DMS153 (cell line): ENCODE data around the gene CTNNA3.

ENCODE experiments used
- DNase-seq: peaks from one replicate; lab custom pipeline; 2025; lab: John Stamatoyannopoulos, UW

CTNNA3 gene

DNA sequence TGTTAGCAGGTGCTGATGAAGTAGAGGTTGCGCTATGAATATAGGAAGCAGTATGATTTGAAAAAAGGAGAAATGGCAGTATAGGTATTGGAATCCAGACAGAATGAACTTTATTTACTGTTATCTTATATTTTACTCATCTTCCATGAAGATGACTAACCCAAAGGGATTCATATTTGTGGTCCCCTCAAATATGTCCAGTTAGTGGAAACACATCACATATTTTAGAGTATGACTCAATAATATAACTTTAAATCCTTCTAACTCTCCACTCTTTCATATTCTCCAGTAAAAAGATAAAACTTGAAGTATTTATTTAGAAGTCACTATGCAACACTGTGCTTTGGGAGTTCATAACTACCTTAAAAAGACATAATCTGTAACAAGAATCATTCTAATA, 1056.6 kb downstream of the CTNNA3 start:
- no peak for DNase-seq

DNA sequence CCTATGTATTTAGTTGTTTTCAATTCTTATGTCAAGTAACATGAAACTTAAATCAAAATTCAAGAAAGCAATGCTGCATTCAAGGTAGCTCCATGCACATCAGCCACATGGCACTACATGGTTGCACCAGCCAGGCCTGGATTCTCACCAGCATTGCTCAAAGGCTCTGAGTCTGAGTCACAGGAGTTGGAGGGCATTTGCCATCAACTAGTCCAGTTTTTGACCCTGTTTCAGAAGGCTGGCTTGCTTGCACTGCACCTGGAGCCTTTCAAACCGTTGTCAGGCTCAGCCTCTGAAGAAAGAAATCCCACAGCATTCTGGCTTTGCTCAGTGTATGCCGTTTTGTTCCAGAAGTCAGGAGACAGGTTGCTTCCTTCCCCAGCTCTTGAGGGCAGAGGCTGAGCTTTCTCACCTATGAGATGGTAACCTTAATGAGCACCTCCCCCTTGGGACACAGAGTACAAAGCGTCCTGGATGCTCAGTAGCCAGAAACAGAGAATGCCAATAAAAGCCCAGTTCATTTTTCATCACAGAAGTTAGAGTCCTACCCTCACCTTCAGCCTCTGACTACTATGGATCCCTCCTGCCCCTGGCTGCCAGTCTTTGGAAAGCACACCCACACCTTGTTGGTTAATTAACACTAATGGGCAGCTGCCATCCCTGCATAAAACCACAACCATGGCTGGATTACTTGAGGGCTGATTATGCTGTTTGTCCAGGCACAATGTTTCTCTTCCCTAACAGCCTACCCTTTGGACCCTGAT, 1058.5 kb downstream of the CTNNA3 start:
- DNase-seq: no peak

DNA sequence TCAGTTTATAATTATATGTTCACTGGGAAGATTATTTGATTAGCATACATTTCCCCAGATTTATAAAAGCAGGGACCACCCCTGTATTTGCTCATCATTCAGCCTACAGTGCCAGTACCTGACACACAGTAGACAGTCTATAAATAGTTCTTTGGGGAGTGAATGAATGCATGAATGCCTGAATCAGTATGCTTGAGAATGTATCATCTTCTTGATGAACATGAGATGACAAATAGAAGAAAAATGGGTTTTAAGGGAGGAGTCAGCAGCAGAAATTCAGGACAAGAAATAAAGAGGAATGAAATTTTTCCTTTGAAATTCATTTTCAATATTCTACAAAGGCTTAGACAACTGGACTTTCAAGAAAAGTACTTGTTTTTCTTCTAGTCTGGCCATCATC, 1066.0 kb downstream of the CTNNA3 start:
- DNase-seq: no peak

DNA sequence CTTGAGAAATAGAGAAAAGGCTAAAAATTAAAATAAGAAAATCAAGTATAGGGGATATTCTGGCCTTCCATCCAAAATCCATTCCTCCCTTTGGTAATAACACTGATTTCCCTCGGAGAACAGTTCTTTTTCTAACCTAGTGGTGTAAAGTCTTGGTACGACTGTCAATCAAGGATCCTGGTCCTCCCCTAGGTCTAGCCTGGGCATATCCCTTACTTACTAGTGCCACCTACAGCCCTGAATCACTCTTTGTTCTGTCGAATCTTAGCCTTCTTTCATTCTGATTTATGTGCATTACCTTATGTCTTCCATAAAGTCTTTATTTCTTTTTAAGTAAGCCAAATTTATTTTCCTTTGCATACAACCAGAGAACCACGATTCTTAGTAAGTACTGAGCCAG, 1068.8 kb downstream of the CTNNA3 start:
- no peak for DNase-seq

DNA sequence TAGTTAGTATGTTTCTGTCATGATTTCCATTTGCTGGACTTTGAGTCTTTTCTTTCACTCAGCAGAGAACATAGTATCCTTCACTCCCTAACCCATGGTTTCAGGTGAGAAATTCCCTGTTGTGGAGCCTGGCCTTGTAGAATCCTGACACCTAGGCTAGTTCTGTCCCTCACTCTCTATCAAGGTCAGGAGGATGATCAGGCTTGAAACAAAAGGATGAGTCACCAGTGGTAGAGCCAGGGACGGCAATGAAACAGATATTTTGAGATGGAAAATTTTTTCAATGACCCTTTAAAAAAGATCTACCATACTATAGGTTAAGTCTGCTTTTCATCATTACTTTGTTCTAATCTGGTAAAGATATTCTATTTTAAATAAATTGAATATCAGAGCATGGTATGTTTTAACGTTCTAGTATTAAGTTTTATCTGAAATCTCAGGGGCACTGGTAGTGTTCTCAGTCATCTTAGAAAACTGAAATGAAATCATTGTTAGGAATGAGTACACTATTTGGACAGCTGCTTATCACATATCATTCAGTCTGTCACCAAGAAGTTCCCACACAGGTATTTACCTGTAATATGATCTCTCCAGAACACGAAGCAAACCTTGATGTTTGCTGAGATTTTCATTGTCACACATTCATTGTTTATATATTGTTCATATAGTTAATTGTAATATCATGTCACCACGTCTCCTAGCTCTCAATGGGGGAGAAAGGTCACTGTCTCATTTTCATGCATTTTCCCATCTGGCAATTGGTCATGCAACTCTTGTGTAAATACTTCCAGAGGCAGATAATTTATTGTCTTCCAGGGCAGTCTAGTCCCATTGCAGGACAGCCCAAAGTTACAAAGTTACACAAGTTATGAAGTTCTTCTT, 1070.0 kb downstream of the CTNNA3 start:
- DNase-seq: no peak

DNA sequence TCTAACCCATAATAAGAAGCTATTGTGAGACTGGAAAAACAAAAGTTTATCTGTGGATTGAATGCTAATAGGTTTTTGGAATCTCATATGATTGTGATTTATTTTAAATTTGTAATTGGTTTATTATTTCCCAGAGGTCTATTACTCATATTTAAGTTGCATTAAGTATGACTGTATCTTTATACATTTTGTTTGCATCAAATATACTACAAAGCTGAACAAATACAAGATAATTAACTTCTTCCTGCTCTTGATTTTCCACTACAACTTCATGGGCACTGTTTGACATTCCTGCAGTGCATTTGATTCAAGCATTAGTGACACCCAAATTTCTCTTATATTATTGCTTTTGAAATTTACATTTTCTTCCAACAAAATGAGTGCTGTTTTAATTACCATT, 1073.9 kb downstream of the CTNNA3 start:
- no peak for DNase-seq

DNA sequence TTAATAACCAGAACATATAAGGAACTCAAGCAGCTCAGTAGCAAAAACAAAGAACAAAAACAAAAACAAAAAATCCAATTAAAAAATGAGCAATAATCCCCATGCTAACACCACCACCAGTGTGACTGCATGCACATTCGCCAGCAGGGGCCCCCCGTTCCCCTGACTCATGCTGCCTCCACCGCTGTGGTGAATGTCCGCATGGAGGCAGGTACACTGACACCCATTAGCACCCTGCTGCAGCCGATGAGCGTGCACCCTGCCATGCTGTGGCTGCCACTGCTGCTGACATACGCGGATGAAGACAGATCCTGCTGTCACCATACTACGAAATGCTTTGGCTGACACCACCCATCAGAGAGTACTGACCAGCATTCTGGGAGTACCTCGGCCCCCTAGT, 1091.8 kb downstream of the CTNNA3 start:
- no peak for DNase-seq

DNA sequence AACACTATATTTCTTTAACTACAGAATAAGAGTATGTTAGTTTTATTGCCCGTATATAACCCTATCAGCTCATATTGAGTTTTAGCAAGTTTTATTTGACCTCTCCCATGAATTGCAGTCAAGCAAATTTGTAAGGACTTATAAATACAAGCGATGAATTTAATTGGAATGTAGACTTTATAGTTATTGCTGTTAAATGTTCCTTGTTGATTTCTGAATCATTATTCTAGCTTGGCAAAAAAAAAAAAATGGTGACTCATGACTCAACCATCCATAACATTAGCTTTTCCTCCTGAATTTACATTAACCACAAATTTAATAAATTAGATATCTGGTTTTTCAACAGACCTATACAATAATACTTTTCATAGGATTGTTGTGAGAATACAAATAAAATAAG, 1104.1 kb downstream of the CTNNA3 start:
- DNase-seq: no peak

DNA sequence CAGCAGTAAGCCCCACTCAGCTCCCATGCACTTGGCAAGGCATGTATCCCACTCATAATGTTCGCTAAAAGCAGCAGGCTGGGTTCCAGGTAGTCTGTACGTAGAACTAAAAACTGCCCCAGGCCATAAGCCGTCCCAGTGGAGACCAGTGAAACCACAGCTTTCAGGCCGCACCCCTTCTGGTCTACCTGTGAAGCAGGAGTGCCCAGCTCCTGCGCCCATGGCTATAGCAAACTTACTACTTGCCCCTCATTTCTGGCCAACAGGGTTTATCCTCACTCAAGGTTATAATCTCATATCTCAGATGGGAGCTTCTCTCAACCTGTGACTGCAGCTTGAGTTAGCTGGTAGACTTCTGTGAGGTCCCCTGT, 1108.3 kb downstream of the CTNNA3 start:
- DNase-seq: no peak

DNA sequence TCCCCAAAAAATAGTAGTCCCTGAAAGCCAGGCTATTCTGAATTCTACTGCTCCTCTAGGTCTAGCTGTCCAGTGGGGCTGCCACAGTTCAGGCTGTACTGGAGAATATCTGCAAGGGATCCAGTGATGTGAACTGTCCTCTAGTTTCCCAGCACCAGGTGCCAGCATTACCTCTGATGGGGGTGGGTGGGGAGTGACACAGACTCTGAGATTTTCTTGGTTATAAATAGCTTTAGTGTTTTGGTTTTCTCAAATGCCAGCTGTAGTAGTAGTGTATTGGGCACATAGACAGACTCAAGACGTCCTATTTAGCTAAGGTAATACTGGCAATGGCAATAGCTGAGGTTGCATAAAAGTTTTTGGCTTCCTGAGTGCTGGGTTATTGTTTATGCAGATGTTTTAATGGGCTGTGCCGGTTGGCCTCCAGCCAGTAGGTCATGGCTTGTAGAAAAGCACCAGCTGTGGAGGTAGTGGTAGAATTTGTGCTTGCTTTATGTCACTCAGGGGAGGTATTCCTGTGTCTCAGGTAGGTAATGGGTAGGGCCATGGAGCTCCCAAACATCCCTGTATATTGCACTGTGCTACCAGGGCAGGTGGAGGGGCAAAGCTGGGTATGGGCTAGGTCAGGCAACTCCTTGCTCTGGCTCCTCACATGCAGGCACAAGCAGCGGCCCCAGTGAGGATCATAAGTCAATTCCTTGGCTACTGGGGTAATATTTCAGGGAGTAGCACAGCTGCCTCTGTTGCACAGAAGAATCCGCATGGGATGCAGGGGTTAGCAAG, 1108.9 kb downstream of the CTNNA3 start:
- no peak for DNase-seq

DNA sequence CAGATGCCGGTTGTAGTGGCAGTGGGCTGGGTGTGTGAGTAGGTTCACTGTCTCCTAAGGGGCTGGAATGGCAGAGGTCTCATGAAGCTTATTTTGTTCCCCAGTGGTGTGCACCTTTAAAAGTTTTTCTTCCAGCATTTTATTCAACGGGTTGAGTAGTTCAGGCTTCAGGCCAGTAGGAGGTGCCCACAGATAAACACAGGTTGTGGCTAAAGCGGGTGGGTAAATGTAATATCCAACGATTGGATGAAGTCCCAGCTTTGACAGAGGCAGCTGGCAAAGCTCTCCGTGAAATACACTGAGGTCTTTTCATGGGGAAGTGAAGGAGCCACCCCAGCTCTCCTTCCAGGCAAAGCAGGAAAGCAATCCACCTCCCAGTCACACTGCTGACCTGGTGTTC, 1109.9 kb downstream of the CTNNA3 start:
- DNase-seq: no peak

DNA sequence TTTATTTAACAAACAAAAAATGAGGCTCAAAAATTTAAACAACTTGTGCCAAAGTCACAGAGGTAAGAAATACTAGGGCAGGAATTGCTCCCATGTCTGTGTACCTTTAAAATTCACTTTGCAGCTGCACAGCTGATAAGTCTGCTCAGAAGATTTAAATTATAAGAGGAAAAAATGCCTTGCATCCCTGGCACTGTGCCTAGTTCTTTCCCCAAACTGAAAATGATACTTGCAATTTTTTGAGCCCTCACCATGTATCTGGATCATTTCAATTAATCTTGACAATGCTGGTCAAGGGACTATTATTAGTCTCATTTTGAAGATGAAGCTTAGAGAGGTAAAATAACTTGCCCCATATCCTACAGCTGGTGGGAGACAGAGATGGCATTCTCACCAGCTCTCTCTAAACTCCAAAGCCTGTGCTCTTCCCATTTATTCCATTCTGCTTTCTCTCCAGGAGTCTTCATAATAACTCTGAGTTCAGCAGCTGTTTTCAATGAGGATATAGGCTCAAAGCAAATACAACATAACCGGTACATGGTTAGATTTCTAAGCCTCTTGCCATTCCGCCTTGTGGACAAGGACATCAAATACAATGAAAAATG, 1120.6 kb downstream of the CTNNA3 start:
- DNase-seq: no peak

DNA sequence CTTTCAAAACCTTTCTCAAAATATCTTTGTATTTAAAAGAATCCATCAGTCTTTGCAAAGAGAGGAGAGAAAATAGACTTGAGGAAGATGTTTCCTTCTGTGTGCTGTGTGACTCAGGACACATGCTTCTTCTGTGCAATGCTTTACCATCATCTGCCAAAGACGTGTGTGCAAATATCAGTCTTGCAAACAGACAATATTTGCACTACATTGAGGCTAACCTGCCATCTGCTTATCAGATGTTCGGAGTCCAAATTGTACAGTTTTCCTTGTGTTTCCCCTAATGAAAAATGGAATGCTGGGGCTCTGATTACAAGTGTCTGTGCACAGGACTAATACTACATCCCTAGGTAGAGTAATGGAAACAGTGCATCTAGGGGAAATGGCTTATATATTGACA, 1123.3 kb downstream of the CTNNA3 start:
- DNase-seq: no peak

DNA sequence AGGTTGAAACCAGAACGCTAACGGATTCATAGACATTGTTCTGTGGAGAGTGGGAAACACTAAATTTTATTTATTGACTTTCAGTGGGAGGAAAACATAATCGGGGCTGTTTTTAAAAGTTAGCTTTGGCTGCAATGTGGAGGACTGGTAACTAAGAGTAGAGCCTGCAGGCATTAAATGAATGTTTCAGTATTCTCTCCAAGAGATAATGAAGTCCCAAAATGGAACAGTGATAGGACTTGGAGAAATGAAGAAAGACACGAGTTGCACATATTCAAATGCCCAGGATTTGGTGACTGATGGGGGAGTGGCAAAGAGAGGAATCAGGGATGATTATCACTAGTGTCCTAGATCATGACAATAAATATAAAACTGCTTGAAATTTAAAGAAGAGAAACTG, 1130.0 kb downstream of the CTNNA3 start:
- no peak for DNase-seq

DNA sequence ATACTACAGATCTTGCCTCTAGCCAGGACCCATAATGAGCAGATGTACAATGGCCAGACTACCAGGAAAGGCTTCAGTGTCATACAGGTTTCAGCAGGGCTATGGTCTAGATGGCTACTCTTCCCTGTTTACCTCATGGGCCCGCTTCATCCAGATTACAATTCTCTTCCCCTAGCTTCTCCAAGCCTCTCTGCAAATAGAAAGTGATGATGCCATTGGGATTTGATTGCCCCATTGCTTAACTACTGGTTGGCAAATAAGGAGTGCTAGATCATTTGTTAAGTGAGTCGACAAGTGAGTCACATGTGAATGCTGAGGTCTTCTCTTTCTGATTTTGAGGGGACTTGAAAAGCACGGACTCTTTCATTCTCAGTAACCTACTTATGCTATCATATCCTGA, 1131.7 kb downstream of the CTNNA3 start:
- DNase-seq: no peak

DNA sequence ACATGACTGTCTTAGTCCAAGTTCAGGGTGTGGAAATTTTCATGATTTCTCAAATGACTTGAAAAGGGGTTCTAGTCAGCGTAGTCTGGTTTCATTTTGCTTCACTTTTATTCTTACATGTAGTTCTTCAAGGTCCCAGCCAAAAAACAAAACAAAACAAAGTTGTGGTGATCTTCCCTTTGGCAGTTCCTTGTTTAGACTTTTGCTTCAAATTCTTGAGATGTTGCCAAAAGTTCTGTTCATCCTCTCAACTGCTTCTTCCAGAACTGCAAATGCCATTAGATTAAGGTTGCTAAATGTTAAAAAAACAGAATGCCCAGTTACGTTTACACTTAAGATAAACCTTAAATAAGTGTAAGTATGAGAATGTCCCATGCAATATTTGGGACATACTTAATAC, 1140.9 kb downstream of the CTNNA3 start:
- DNase-seq: no peak

DNA sequence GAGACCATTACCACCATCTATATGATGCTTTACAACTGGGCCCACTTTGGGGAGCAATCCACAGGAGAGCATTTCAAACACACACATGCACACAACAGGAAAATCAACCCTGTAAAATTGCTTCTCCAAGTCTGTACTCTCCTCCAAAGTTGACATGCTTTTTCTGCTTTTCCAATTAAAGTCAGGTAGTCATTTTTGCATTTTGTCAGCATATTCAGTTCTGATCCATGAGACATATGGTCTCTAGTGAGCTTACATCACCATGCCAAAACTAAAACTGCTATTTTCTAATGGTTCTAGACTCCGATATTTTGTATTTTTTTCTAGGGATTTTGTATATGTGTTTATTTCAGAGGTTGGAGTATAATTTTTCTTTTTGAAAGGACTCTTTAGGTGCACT, 1143.7 kb downstream of the CTNNA3 start:
- DNase-seq: no peak

DNA sequence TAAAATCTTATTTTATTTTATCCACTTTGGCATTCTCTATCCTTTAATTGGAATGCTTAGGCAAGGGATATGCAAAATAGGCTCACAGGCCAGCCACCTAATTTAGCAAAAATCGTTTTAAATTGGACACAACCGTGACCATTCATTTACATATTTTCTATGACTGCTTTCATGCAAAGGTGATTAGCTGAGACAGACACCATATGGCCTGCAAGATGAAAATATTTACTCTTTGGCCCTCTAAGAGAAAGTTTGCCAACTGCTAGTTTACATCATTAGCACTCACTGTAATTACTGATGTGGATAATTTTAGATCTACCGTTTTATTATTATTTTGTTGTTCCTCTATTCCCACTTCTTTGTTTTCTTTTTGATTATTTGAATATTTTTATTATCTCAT, 1145.6 kb downstream of the CTNNA3 start:
- no peak for DNase-seq

DNA sequence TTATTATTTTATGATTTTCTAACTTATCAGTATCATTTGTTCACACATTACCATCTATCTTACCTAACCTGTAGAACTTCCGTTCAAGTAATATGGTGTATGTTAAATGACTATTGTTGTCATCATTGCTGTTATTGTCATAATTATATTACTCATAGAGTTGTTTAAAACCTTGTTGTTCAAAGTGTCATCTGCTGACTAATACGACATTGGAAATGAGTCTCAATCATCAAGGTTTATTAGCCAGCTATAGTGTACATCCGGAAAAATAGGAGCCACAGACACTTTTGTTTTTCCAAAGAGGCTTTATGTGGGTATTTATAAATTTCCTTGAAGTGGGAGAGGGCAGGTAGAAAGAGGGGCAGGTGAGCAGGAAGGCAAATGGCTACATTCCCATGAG, 1157.1 kb downstream of the CTNNA3 start:
- DNase-seq: no peak

DNA sequence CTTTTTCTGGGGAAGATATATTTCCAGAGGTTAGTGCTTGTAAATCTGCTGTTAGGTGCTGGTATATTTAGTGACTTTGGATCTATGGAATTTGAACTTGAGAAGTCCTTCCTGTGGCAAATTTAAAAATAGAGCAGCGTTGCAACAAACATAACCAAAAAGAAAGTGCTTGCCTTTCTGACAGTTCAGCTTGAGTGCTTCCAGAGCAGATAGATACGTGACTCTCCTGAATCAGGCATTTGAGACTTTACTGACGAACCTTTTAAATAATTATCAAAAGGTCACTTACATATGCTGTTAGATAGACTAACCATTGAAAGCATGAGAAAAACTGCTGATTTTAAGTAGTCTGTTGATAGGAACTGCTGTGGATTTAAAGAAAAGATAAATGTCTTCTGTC, 1157.6 kb downstream of the CTNNA3 start:
- DNase-seq: no peak

DNA sequence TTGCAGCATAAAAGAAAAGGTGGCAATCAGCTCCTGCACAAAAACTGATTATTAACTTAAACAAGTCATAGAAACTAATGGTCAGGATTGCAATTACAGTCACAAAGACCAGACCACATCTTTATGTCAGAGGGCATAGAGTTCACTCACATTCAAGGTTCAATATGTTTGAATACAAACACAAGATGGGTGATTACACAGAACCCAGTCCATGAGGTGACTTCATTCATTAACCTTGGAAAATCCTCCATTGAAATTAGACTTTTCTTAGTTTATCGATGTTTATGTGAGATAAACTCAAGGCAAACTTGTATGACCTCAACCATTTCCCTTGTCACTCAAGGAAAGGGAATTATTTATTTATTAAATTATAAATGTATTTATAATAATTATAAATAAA, 1158.8 kb downstream of the CTNNA3 start:
- DNase-seq: no peak

DNA sequence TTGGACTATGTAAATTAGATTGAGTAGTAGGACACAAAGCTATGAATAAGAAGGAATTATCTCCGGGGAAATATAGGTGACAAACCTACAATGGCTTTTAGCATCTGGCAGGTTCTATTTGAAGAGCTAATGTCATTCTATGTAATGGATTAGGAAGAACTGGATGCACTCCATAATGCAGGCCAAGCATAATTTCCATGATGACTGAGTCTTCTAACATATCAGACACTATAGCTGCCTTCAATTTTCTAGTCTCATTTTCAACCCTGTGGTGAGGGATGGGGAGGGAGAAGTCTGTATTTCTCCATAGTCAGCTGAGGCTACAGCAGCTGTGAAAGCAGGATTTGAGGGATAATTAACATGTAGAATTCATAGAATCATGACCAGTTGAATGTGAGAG, 1160.6 kb downstream of the CTNNA3 start:
- DNase-seq: no peak
